ENCODE measurements around the gene MT4. TPM values are rescaled to one million over a fixed set of nuclear protein-coding genes. Genes with fewer than 3 reads are reported as not detected.

The MT4 gene
- not detected in 2 replicates for total RNA-seq

DNA sequence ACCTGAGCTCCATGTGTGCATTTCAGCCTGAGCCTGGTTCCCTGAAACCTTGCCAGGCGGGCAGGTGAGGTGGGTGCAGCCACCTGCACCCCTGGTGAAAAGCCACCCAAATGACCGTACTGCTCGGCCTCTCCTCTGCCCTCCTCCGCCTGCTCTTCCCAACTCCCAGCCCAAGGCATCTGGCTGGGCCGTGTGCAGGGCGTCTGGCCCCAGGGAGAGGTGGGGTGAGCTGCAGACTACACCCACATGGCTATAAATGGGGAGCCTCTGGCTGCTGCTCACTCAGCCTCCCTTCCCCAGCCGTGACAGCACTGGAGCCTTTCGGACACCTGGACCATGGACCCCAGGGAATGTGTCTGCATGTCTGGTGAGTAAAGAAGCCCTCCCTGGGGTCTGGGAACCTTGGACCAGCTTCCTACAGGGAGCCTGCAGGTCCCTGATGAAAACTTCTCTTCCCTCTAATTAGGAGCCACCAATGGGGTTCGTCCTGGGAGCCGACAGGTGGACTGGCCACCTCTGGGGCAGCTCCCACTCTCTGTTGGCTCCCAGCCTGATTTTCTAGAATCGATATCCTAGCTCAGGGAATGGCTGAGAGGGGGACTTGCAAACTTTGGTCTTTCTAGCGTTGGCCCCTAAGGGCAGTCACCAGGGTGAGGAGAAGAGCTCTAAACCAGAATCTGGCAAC is at the start of gene MT4:
Gene MT4 (plus strand): TSS at position 281 of the 685 bp plus-strand sequence. CDS start 56 bp downstream, at position 337.

GRCh38 chr16:56519459-56520250 is 45.2 kb upstream of the MT4 start, which contains the start of gene BBS2:
Gene BBS2, minus strand, starts transcription at chr16:56520024. Its CDS starts 162 bp downstream, at chr16:56519862.

GRCh38 chr16:56589141-56590039 is 24.5 kb downstream of the MT4 start, which contains the start of gene MT3:
Gene MT3, plus strand, starts transcription at chr16:56589528. Its CDS starts 63 bp downstream, at chr16:56589591.

GRCh38 chr16:56608043-56608875 is 43.4 kb downstream of the MT4 start, which contains the start of gene MT2A:
Gene MT2A, plus strand, starts transcription at chr16:56608584. Its CDS starts 72 bp downstream, at chr16:56608656.

Other genes with a start within 250 kb of the MT4 start
- gene AMFR, start 139.5 kb upstream of the MT4 start, total RNA-seq, result 191 and 338 TPM in 2 replicates
- gene NUDT21, start 113.7 kb upstream of the MT4 start, total RNA-seq, result 56.9 and 116 TPM in 2 replicates
- gene OGFOD1, start 113.5 kb upstream of the MT4 start, total RNA-seq, result 72.8 and 74.0 TPM in 2 replicates
- gene BBS2, start 45.0 kb upstream of the MT4 start, total RNA-seq, result 72.9 and 108 TPM in 2 replicates
- 0.66 TPM in 1 of 2 replicates, not detected in the other for gene MT3, start 24.5 kb downstream of the MT4 start, total RNA-seq
- 96.4 and 103 TPM in 2 replicates for gene MT2A, start 43.5 kb downstream of the MT4 start, total RNA-seq
- gene MT1E, start 60.7 kb downstream of the MT4 start, total RNA-seq, result 167 and 190 TPM in 2 replicates
- gene MT1M, start 67.6 kb downstream of the MT4 start, total RNA-seq, result 2.6 and 5.1 TPM in 2 replicates
- 1.5 and 1.7 TPM in 2 replicates for gene MT1A, start 73.6 kb downstream of the MT4 start, total RNA-seq
- gene MT1B, start 86.8 kb downstream of the MT4 start, total RNA-seq, result not detected in 2 replicates
- 0.17 TPM in 1 of 2 replicates, not detected in the other for gene MT1F, start 92.9 kb downstream of the MT4 start, total RNA-seq
- gene MT1G, start 103.0 kb downstream of the MT4 start, total RNA-seq, result 0.58 TPM in 1 of 2 replicates, not detected in the other
- not detected in 2 replicates for gene MT1H, start 104.7 kb downstream of the MT4 start, total RNA-seq
- gene MT1X, start 117.4 kb downstream of the MT4 start, total RNA-seq, result 19.5 and 41.6 TPM in 2 replicates
- 45.2 and 63.4 TPM in 2 replicates for gene NUP93, start 165.1 kb downstream of the MT4 start, total RNA-seq